ENCODE data around the gene AURKA. TPM values are rescaled to one million over a fixed set of nuclear protein-coding genes. Genes with fewer than 3 reads are reported as not detected.

Gene AURKA
- total RNA-seq, 1 donor from 2014 or later = 14.3 TPM

GRCh38 chr20:56352345-56353055, 39.5 kb downstream of the AURKA start:
- Mint-ChIP-seq H3K9me3 (ENCODE audit: unreplicated experiment) (no peaks in the 10 kb centered on the region), H3K27ac (ENCODE audit: unreplicated experiment) (no peak overlapping the region), H3K27me3 (ENCODE audit: unreplicated experiment) (peaks cover 1% of the 10 kb centered on the region), H3K4me1 (ENCODE audit: unreplicated experiment) (peaks cover 10% of the 10 kb centered on the region), H3K4me3 (ENCODE audit: unreplicated experiment) (no peak overlapping the region), H3K36me3 (ENCODE audit: low read depth, unreplicated experiment) (no peaks in the 10 kb centered on the region)
- DNase-seq (ENCODE audit: low spot score) = no peak
- TF ChIP-seq, protein P1, sequence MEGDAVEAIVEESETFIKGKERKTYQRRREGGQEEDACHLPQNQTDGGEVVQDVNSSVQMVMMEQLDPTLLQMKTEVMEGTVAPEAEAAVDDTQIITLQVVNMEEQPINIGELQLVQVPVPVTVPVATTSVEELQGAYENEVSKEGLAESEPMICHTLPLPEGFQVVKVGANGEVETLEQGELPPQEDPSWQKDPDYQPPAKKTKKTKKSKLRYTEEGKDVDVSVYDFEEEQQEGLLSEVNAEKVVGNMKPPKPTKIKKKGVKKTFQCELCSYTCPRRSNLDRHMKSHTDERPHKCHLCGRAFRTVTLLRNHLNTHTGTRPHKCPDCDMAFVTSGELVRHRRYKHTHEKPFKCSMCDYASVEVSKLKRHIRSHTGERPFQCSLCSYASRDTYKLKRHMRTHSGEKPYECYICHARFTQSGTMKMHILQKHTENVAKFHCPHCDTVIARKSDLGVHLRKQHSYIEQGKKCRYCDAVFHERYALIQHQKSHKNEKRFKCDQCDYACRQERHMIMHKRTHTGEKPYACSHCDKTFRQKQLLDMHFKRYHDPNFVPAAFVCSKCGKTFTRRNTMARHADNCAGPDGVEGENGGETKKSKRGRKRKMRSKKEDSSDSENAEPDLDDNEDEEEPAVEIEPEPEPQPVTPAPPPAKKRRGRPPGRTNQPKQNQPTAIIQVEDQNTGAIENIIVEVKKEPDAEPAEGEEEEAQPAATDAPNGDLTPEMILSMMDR (IDR thresholded peaks at IDR 0.05; ENCODE audit: unreplicated experiment) = no peak

GRCh38 chr20:56350842-56351241, 41.2 kb downstream of the AURKA start:
- peaks cover 5% of the 10 kb centered on the region for H3K27me3 Mint-ChIP-seq (ENCODE audit: unreplicated experiment)
- H3K27ac Mint-ChIP-seq (ENCODE audit: unreplicated experiment) = no peak overlapping the region
- H3K9me3 Mint-ChIP-seq (ENCODE audit: unreplicated experiment) = no peaks in the 10 kb centered on the region
- no peaks in the 10 kb centered on the region for H3K36me3 Mint-ChIP-seq (ENCODE audit: low read depth, unreplicated experiment)
- TF ChIP-seq, protein P1 (IDR thresholded peaks at IDR 0.05; ENCODE audit: unreplicated experiment) = no peak
- DNase-seq (ENCODE audit: low spot score) = no peak
- H3K4me1 Mint-ChIP-seq (ENCODE audit: unreplicated experiment) = peaks cover 12% of the 10 kb centered on the region
- H3K4me3 Mint-ChIP-seq (ENCODE audit: unreplicated experiment) = no peak overlapping the region

DNA sequence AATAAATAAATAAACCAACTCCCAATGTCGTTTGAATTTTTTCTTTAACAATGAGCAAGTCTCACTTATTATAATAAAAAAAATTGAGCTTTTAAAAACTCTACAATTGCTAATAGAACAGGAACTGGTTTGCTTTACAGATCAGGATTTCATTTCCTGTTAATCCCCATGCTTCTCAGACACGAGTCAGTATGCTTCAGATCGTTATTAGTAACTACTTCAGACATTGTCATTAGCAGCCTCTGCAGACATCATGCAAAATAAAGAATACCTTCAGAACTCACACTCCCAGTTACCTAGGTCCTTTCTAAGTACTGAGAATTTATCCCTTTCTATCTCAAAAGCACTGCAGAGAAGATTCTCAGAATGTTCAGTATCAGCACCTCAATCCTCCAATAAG, 43.3 kb downstream of the AURKA start:
- DNase-seq (ENCODE audit: low spot score) = no peak
- H3K9me3 Mint-ChIP-seq (ENCODE audit: unreplicated experiment) = no peaks in the 10 kb centered on the region
- H3K27me3 Mint-ChIP-seq (ENCODE audit: unreplicated experiment) = peaks cover 5% of the 10 kb centered on the region
- no peak overlapping the region for H3K27ac Mint-ChIP-seq (ENCODE audit: unreplicated experiment)
- H3K4me3 Mint-ChIP-seq (ENCODE audit: unreplicated experiment) = no peak overlapping the region
- TF ChIP-seq, protein P1 (IDR thresholded peaks at IDR 0.05; ENCODE audit: unreplicated experiment) = no peak
- H3K36me3 Mint-ChIP-seq (ENCODE audit: low read depth, unreplicated experiment) = no peaks in the 10 kb centered on the region
- peaks cover 12% of the 10 kb centered on the region for H3K4me1 Mint-ChIP-seq (ENCODE audit: unreplicated experiment)

DNA sequence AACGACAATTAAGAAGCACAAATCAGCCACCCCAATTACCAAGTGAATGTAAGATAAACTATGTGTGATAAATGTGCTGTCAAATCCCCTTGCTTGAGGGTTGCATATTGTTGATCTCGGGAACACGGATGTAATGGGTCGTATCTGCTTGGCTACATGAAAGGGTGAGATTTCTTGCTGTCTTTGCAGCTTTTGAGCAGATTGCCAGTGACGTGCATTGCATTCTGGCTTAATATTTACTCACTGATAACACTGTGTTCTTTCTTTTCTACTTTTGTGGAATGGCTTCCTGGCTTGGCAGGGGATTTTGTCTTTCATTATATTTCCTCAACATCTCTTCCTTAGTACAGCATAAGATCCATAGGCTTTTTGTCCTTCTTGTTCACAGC, 43.7 kb downstream of the AURKA start:
- H3K27ac Mint-ChIP-seq (ENCODE audit: unreplicated experiment) = no peak overlapping the region
- no peak for DNase-seq (ENCODE audit: low spot score)
- no peak overlapping the region for H3K4me3 Mint-ChIP-seq (ENCODE audit: unreplicated experiment)

More for the DNA sequence above, 43.7 kb downstream of the AURKA start:
- TF ChIP-seq, protein P1 (IDR thresholded peaks at IDR 0.05; ENCODE audit: unreplicated experiment) = no peak
- H3K4me1 Mint-ChIP-seq (ENCODE audit: unreplicated experiment) = peaks cover 12% of the 10 kb centered on the region
- peaks cover 4% of the 10 kb centered on the region for H3K27me3 Mint-ChIP-seq (ENCODE audit: unreplicated experiment)
- H3K9me3 Mint-ChIP-seq (ENCODE audit: unreplicated experiment) = no peaks in the 10 kb centered on the region
- no peaks in the 10 kb centered on the region for H3K36me3 Mint-ChIP-seq (ENCODE audit: low read depth, unreplicated experiment)

All from endothelial cell (in vitro differentiated cells).